Muscle of leg (tissue), 11 donors: Measurements from ENCODE around the gene JAG1. TPM values are rescaled to one million over a fixed set of nuclear protein-coding genes. Genes with fewer than 3 reads are reported as not detected.

Experiments
- DNase-seq: peaks from one replicate; pipeline ENCODE4 v3.0.0; 2013
- H3K27ac ChIP-seq: one replicate; pipeline ENCODE4 v1.5.1; 2013; ENCODE audit warnings: mild to moderate bottlenecking, low read length, control low read depth
- H3K27me3 ChIP-seq: one replicate; pipeline ENCODE4 v1.6.1; 2013; ENCODE audit warnings: low read length; ENCODE audit not compliant: control insufficient read depth, insufficient read depth
- H3K36me3 ChIP-seq: one replicate; pipeline ENCODE4 v1.6.1; 2013; ENCODE audit warnings: low read length; ENCODE audit not compliant: control insufficient read depth, insufficient read depth
- H3K4me1 ChIP-seq: one replicate; pipeline ENCODE4 v1.6.1; 2013; ENCODE audit warnings: low read length; ENCODE audit not compliant: control insufficient read depth, insufficient read depth
- H3K4me3 ChIP-seq: one replicate; pipeline ENCODE4 v1.5.1; 2013; ENCODE audit warnings: low read length, control low read depth
- H3K9me3 ChIP-seq: replicated peaks from 2 replicates; pipeline ENCODE4 v1.6.1; 2013; ENCODE audit warnings: low read depth, low read length; ENCODE audit not compliant: control insufficient read depth
- WGBS: methylation state at CpG from one replicate; pipeline ENCODE4 v1.1.5; 2013; ENCODE audit warnings: missing lambda C conversion rate; ENCODE audit not compliant: insufficient coverage; 5-methylcytosine and 5-hydroxymethylcytosine counted together
- polyA plus RNA-seq, 8 donors: library from polyadenylated mRNA; unstranded; fragments of 120-200 nt; gene quantifications; one replicate each; pipeline versions ENCODE4 v1.2.1 to v1.2.3, GENCODE V29; 2013; ENCODE audit warnings: inconsistent platforms in 1 of 8, low replicate concordance in 1 of 8; ENCODE audit not compliant: insufficient read length in 8 of 8, insufficient read depth in 1 of 8
- total RNA-seq: library from RNA; stranded (reverse); fragments of 120-200 nt; gene quantifications from one replicate; pipeline ENCODE4 v1.2.4, GENCODE V29; 2013

Gene JAG1
- total and polyA plus RNA-seq, 9 donors: 28.9 to 52.8 (median 33.9) TPM

GRCh38 chr20:10705801-10706459 lies 32.1 kb upstream of the JAG1 start:
- Histone ChIP-seq H3K27me3 (no peaks in the 10 kb centered on the region), H3K27ac (no peak overlapping the region), H3K4me1 (no peaks in the 10 kb centered on the region), H3K36me3 (no peaks in the 10 kb centered on the region), H3K4me3 (no peak overlapping the region), H3K9me3 (no peaks in the 10 kb centered on the region)
- 94% methylated on average over 7 of the region's 16 CpGs for WGBS
- no peak for DNase-seq

GRCh38 chr20:10701607-10702006 lies 27.8 kb upstream of the JAG1 start:
- Histone ChIP-seq H3K9me3 (no peaks in the 10 kb centered on the region), H3K4me1 (no peaks in the 10 kb centered on the region), H3K36me3 (no peaks in the 10 kb centered on the region), H3K27ac (no peak overlapping the region), H3K4me3 (no peak overlapping the region), H3K27me3 (no peaks in the 10 kb centered on the region)
- no peak for DNase-seq
- WGBS: no CpG with 5 or more reads among the region's 1 CpG

- WGBS: 74% methylated on average over 2 of the region's 2 CpGs
These were observed 26.1 kb upstream of the JAG1 start for GRCh38 chr20:10699941-10700340.

GRCh38 chr20:10699489-10699888 lies 25.7 kb upstream of the JAG1 start:
- no peaks in the 10 kb centered on the region for H3K9me3 ChIP-seq
- no peaks in the 10 kb centered on the region for H3K36me3 ChIP-seq
- no peaks in the 10 kb centered on the region for H3K27me3 ChIP-seq
- H3K4me1 ChIP-seq: no peaks in the 10 kb centered on the region
- no CpG with 5 or more reads among the region's 2 CpGs for WGBS
- DNase-seq: no peak
- no peak overlapping the region for H3K4me3 ChIP-seq
- no peak overlapping the region for H3K27ac ChIP-seq

More at GRCh38 chr20:10699941-10700340, 26.1 kb upstream of the JAG1 start:
- DNase-seq: no peak
- Histone ChIP-seq H3K9me3 (no peaks in the 10 kb centered on the region), H3K27ac (no peak overlapping the region), H3K4me3 (no peak overlapping the region), H3K36me3 (no peaks in the 10 kb centered on the region), H3K4me1 (no peaks in the 10 kb centered on the region), H3K27me3 (no peaks in the 10 kb centered on the region)

GRCh38 chr20:10696650-10697049 lies 22.9 kb upstream of the JAG1 start:
- no peak overlapping the region for H3K4me3 ChIP-seq
- H3K9me3 ChIP-seq: no peaks in the 10 kb centered on the region
- no peaks in the 10 kb centered on the region for H3K4me1 ChIP-seq
- whole genome bisulfite sequencing: 86% methylated on average over 1 of the region's 5 CpGs
- H3K36me3 ChIP-seq: no peaks in the 10 kb centered on the region
- H3K27me3 ChIP-seq: no peaks in the 10 kb centered on the region
- H3K27ac ChIP-seq: no peak overlapping the region
- DNase-seq: no peak

GRCh38 chr20:10689385-10689784 lies 15.6 kb upstream of the JAG1 start:
- Histone ChIP-seq H3K36me3 (no peaks in the 10 kb centered on the region), H3K4me3 (no peak overlapping the region), H3K9me3 (no peaks in the 10 kb centered on the region), H3K27ac (no peak overlapping the region), H3K27me3 (no peaks in the 10 kb centered on the region), H3K4me1 (no peaks in the 10 kb centered on the region)
- WGBS: no CpG with 5 or more reads among the region's 1 CpG
- DNase-seq: no peak

GRCh38 chr20:10687895-10688294 lies 14.1 kb upstream of the JAG1 start:
- Histone ChIP-seq H3K36me3 (no peaks in the 10 kb centered on the region), H3K4me1 (no peaks in the 10 kb centered on the region), H3K27ac (no peak overlapping the region), H3K4me3 (no peak overlapping the region), H3K9me3 (no peaks in the 10 kb centered on the region), H3K27me3 (no peaks in the 10 kb centered on the region)
- peak; percentile 70 for DNase-seq
- 45% methylated on average over 3 of the region's 5 CpGs for WGBS

- H3K4me1 ChIP-seq: no peaks in the 10 kb centered on the region
- H3K27ac ChIP-seq: no peak overlapping the region
- no peaks in the 10 kb centered on the region for H3K9me3 ChIP-seq
- 84% methylated on average over 6 of the region's 14 CpGs for WGBS
- no peaks in the 10 kb centered on the region for H3K36me3 ChIP-seq
- H3K4me3 ChIP-seq: no peak overlapping the region
- H3K27me3 ChIP-seq: no peaks in the 10 kb centered on the region
- DNase-seq: no peak
These were observed 12.7 kb upstream of the JAG1 start for GRCh38 chr20:10686356-10687133.

GRCh38 chr20:10683537-10683936 lies 9.7 kb upstream of the JAG1 start:
- no peak overlapping the region for H3K4me3 ChIP-seq
- no peaks in the 10 kb centered on the region for H3K9me3 ChIP-seq
- H3K27ac ChIP-seq: no peak overlapping the region
- no CpG with 5 or more reads among the region's 2 CpGs for WGBS
- no peaks in the 10 kb centered on the region for H3K27me3 ChIP-seq
- no peaks in the 10 kb centered on the region for H3K4me1 ChIP-seq
- no peak for DNase-seq
- no peaks in the 10 kb centered on the region for H3K36me3 ChIP-seq

GRCh38 chr20:10682939-10683338 lies 9.1 kb upstream of the JAG1 start:
- no peaks in the 10 kb centered on the region for H3K36me3 ChIP-seq

More at GRCh38 chr20:10682939-10683338, 9.1 kb upstream of the JAG1 start:
- no peak overlapping the region for H3K4me3 ChIP-seq
- H3K27ac ChIP-seq: no peak overlapping the region
- WGBS: 75% methylated on average over 2 of the region's 3 CpGs
- no peaks in the 10 kb centered on the region for H3K4me1 ChIP-seq
- no peaks in the 10 kb centered on the region for H3K9me3 ChIP-seq
- no peaks in the 10 kb centered on the region for H3K27me3 ChIP-seq
- no peak for DNase-seq
